Measurements from ENCODE around the gene NCAPD3.

The NCAPD3 gene

GRCh38 chr11:134143801-134144200 lies 80.0 kb downstream of the NCAPD3 start:
- no peaks in the 10 kb centered on the region for H3K4me1 ChIP-seq
- H3K36me3 ChIP-seq, result peaks cover 62% of the 10 kb centered on the region
- TF ChIP-seq, protein P1, sequence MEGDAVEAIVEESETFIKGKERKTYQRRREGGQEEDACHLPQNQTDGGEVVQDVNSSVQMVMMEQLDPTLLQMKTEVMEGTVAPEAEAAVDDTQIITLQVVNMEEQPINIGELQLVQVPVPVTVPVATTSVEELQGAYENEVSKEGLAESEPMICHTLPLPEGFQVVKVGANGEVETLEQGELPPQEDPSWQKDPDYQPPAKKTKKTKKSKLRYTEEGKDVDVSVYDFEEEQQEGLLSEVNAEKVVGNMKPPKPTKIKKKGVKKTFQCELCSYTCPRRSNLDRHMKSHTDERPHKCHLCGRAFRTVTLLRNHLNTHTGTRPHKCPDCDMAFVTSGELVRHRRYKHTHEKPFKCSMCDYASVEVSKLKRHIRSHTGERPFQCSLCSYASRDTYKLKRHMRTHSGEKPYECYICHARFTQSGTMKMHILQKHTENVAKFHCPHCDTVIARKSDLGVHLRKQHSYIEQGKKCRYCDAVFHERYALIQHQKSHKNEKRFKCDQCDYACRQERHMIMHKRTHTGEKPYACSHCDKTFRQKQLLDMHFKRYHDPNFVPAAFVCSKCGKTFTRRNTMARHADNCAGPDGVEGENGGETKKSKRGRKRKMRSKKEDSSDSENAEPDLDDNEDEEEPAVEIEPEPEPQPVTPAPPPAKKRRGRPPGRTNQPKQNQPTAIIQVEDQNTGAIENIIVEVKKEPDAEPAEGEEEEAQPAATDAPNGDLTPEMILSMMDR (IDR thresholded peaks at IDR 0.05; ENCODE audit: low read depth, low read length), result no peak
- DNase-seq, result no peak
- H3K9me3 ChIP-seq, result no peaks in the 10 kb centered on the region
- H3K4me3 ChIP-seq (ENCODE audit: low read depth, low read length), result no peak overlapping the region
- H3K27me3 ChIP-seq, result no peaks in the 10 kb centered on the region

DNA sequence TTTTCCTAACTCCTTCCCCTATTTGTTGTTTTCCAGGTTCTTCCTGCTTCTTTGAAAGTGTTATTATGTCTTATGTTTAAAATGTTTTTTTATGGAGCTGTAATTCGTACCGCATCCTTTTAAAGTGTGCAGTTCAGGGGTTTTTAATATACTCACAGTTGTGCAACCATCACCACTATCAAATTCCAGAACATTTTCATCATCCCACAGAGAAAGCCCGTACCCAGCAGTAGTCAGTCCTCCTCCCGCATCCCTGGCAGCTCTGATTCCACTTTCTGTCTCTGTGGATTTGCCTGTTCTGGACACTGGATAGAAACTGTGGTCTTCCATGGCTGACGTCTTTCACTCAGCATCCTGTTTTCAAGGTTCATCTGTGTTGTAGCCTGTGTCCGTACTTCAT lies 81.2 kb downstream of the NCAPD3 start:
- H3K9me3 ChIP-seq, result no peaks in the 10 kb centered on the region
- H3K4me1 ChIP-seq, result no peaks in the 10 kb centered on the region
- H3K4me3 ChIP-seq (ENCODE audit: low read depth, low read length), result no peak overlapping the region
- no peak for DNase-seq
- no peaks in the 10 kb centered on the region for H3K27me3 ChIP-seq
- TF ChIP-seq, protein P1 (IDR thresholded peaks at IDR 0.05; ENCODE audit: low read depth, low read length), result no peak
- H3K36me3 ChIP-seq, result peaks cover 54% of the 10 kb centered on the region

DNA sequence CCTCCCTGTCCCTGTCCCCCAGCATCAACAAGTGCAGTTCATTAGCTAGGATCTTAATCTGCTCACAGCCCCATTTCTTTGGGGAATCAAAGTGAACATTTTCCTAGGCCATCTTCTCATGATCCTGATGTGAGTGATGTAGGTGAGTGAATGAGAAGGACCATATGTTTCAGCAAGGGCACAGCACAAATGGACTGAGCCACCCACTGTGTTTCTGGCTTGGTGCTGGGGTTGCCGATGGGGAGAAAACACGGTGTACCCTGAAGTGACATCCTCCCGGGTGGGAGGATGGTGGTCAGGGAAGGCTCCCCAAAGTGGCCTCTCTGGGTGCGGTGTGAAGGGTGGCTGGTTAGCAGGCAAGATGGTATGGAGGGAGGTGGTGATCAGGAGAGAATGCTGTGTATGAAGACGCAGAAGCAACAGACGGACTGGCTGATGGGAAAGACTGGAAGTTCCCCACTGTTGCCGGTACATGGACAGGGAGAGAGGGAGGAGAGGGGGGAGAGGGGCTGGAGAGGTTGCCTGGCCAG lies 82.7 kb downstream of the NCAPD3 start:
- Histone ChIP-seq H3K27me3 (no peaks in the 10 kb centered on the region), H3K9me3 (no peaks in the 10 kb centered on the region), H3K4me3 (ENCODE audit: low read depth, low read length) (no peak overlapping the region), H3K36me3 (peaks cover 44% of the 10 kb centered on the region), H3K4me1 (no peaks in the 10 kb centered on the region)
- TF ChIP-seq, protein P1 (IDR thresholded peaks at IDR 0.05; ENCODE audit: low read depth, low read length), result no peak
- no peak for DNase-seq

DNA sequence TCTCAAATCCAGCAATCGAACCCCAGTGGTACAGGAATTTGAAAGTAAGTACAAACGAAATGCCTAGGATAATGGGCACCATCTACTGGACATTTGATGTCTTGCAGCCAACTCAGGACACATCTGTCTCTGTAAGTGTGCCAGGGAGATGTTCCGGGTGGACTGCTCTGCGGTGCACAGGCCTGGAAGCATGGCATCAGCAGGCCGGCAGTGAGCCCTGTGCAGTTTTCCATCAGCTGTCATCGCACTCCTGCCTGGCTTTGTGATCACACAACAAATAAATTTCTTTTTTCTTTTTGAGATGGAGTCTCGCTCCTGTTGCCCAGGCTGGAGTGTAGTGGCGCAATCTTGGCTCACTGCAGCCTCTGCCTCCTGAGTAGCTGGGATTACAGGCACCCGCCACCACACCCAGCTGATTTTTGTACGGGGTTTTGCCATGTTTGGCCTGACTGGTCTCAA lies 83.9 kb downstream of the NCAPD3 start:
- peak; percentile 77 for DNase-seq
- peaks cover 34% of the 10 kb centered on the region for H3K36me3 ChIP-seq
- no peak overlapping the region for H3K4me3 ChIP-seq (ENCODE audit: low read depth, low read length)
- H3K9me3 ChIP-seq, result no peaks in the 10 kb centered on the region
- no peaks in the 10 kb centered on the region for H3K27me3 ChIP-seq
- TF ChIP-seq, protein P1 (IDR thresholded peaks at IDR 0.05; ENCODE audit: low read depth, low read length), result peak; percentile 96
- no peaks in the 10 kb centered on the region for H3K4me1 ChIP-seq

DNA sequence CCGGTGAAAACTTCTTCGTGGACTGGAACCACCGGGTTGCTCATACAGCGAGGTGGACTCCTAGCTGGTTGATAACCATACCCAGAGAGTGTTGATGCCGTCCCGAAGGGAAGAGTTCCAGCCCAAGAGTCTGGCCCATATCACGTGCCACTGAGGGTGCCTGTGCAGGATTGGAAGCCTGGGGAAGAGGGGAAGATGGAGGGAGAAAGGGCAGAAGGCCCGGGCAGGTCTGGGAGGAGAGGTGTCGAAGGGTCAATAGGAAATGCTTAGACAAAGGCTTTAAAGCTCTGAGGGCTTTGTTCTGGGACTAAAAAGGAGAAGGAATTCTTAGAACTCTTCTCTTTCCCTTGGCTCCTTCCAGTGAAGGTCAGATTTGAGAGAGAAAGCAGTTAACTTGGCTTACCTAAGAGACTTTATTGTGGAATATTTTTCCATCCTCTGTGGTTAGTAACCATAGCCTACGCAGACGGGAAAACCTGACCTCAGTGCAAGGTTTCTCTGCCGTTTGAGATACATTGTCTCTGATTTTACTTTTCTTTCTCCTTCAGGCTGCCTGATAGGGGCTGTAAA lies 84.4 kb downstream of the NCAPD3 start:
- peaks cover 29% of the 10 kb centered on the region for H3K36me3 ChIP-seq
- DNase-seq, result no peak
- H3K9me3 ChIP-seq, result no peaks in the 10 kb centered on the region
- TF ChIP-seq, protein P1 (IDR thresholded peaks at IDR 0.05; ENCODE audit: low read depth, low read length), result no peak
- no peaks in the 10 kb centered on the region for H3K27me3 ChIP-seq
- H3K4me3 ChIP-seq (ENCODE audit: low read depth, low read length), result no peak overlapping the region
- no peaks in the 10 kb centered on the region for H3K4me1 ChIP-seq

- Histone ChIP-seq H3K4me1 (no peaks in the 10 kb centered on the region), H3K9me3 (no peaks in the 10 kb centered on the region)
Measured at GRCh38 chr11:134138376-134138775, 85.4 kb downstream of the NCAPD3 start.

More at GRCh38 chr11:134138376-134138775, 85.4 kb downstream of the NCAPD3 start:
- no peak for DNase-seq
- H3K36me3 ChIP-seq, result peaks cover 19% of the 10 kb centered on the region
- TF ChIP-seq, protein P1 (IDR thresholded peaks at IDR 0.05; ENCODE audit: low read depth, low read length), result no peak
- no peaks in the 10 kb centered on the region for H3K27me3 ChIP-seq
- H3K4me3 ChIP-seq (ENCODE audit: low read depth, low read length), result no peak overlapping the region

All from BE2C (cell line).